Measurements from ENCODE around the gene CDKN2C. TPM values are rescaled to one million over a fixed set of nuclear protein-coding genes. Genes with fewer than 3 reads are reported as not detected.
A peak's percentile ranks its signal among the peaks of the same experiment; 100 is the strongest.

The CDKN2C gene
- total RNA-seq, 3 donors from 2014 or later (not counting 1 experiment from before 2014, with no cell fraction given) = 17.1 to 21.9 (median 19.0) TPM

DNA sequence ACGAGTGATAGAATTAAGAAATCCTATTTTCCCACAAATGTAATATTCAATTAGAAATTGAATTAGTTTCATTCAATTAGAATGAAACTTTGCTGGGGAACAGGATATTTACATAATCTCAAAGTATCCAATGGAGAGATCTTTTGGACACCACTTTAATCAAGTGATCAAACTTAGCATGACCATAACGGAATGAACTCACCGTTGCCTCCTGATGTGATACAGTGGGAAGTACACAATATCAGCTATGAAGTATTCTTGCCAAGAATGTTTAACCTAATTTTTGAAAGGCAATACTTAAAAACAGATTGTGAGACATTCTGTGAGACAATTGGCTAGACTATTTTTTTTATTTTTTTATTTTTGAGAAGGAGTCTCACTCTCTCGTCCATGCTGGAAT is 16.6 kb downstream of the CDKN2C start:
- Histone ChIP-seq H3K36me3 (ENCODE audit: control insufficient read depth, insufficient read depth, low read length) (no peaks in the 10 kb centered on the region), H3K4me1 (ENCODE audit: control insufficient read depth, insufficient read depth, low read length) (no peaks in the 10 kb centered on the region), H3K9me3 (ENCODE audit: control insufficient read depth, insufficient read depth, low read length) (no peaks in the 10 kb centered on the region), H3K27ac (ENCODE audit: low read length) (no peak overlapping the region), H3K27me3 (ENCODE audit: control insufficient read depth, insufficient read depth, low read length) (peaks cover 2% of the 10 kb centered on the region), H3K4me3 (ENCODE audit: low read length) (no peak overlapping the region)
- intact Hi-C loops (cut with micrococcal nuclease) = no loop called here
- no peak for ATAC-seq
- DNase-seq = peak in 1 of 2 donors; percentile 22
- no peaks in the 10 kb centered on the region for H3K9me3 Mint-ChIP-seq
- no peaks in the 10 kb centered on the region for H3K27me3 Mint-ChIP-seq (ENCODE audit: low read depth in 2 of 2)
- 79% methylated on average over 3 of the region's 4 CpGs for WGBS (ENCODE audit: insufficient coverage)
- no peaks in the 10 kb centered on the region for H3K36me3 Mint-ChIP-seq
- H3K27ac Mint-ChIP-seq = no peak overlapping the region
- no peak overlapping the region for H3K4me3 Mint-ChIP-seq
- H3K4me1 Mint-ChIP-seq = no peaks in the 10 kb centered on the region
- TF ChIP-seq, protein P1, sequence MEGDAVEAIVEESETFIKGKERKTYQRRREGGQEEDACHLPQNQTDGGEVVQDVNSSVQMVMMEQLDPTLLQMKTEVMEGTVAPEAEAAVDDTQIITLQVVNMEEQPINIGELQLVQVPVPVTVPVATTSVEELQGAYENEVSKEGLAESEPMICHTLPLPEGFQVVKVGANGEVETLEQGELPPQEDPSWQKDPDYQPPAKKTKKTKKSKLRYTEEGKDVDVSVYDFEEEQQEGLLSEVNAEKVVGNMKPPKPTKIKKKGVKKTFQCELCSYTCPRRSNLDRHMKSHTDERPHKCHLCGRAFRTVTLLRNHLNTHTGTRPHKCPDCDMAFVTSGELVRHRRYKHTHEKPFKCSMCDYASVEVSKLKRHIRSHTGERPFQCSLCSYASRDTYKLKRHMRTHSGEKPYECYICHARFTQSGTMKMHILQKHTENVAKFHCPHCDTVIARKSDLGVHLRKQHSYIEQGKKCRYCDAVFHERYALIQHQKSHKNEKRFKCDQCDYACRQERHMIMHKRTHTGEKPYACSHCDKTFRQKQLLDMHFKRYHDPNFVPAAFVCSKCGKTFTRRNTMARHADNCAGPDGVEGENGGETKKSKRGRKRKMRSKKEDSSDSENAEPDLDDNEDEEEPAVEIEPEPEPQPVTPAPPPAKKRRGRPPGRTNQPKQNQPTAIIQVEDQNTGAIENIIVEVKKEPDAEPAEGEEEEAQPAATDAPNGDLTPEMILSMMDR (IDR thresholded peaks at IDR 0.05) = no peak

DNA sequence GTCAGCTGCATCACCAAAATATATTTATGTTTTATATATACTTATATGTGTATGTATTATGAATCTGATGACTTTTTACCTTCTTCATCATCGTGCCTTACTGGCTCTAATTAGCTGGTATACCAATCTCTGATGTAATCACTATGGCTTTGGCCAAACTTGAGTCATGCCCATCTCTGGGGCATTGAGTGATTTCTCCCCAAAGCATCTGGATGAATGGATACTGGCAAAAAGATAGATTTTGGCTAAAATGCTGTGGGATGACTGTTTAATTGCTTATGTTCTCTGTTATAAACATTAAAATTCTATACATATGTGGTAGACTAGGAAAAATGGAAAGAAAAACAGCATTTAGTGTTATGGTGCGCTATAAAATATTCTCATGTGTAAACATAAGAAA is 19.6 kb downstream of the CDKN2C start:
- Histone ChIP-seq H3K4me1 (ENCODE audit: control insufficient read depth, insufficient read depth, low read length) (no peaks in the 10 kb centered on the region), H3K27ac (ENCODE audit: low read length) (no peak overlapping the region), H3K36me3 (ENCODE audit: control insufficient read depth, insufficient read depth, low read length) (no peaks in the 10 kb centered on the region), H3K9me3 (ENCODE audit: control insufficient read depth, insufficient read depth, low read length) (no peaks in the 10 kb centered on the region), H3K27me3 (ENCODE audit: control insufficient read depth, insufficient read depth, low read length) (no peaks in the 10 kb centered on the region), H3K4me3 (ENCODE audit: low read length) (no peak overlapping the region)
- TF ChIP-seq, protein P1 (IDR thresholded peaks at IDR 0.05) = no peak
- no peaks in the 10 kb centered on the region for H3K9me3 Mint-ChIP-seq
- H3K4me3 Mint-ChIP-seq = no peak overlapping the region
- no peak for ATAC-seq
- no peaks in the 10 kb centered on the region for H3K36me3 Mint-ChIP-seq
- H3K4me1 Mint-ChIP-seq = no peaks in the 10 kb centered on the region
- DNase-seq = no peak
- no peak overlapping the region for H3K27ac Mint-ChIP-seq
- H3K27me3 Mint-ChIP-seq (ENCODE audit: low read depth in 2 of 2) = no peaks in the 10 kb centered on the region
- intact Hi-C loops (cut with micrococcal nuclease) = no loop called here
- WGBS (ENCODE audit: insufficient coverage) = no CpG with 5 or more reads among the region's 2 CpGs

- H3K9me3 ChIP-seq (ENCODE audit: control insufficient read depth, insufficient read depth, low read length) = no peaks in the 10 kb centered on the region
- Mint-ChIP-seq H3K4me3 (no peak overlapping the region), H3K9me3 (no peaks in the 10 kb centered on the region), H3K27me3 (ENCODE audit: low read depth in 2 of 2) (no peaks in the 10 kb centered on the region), H3K4me1 (no peaks in the 10 kb centered on the region), H3K36me3 (no peaks in the 10 kb centered on the region), H3K27ac (no peak overlapping the region)
- H3K27ac ChIP-seq (ENCODE audit: low read length) = no peak overlapping the region
- no peaks in the 10 kb centered on the region for H3K36me3 ChIP-seq (ENCODE audit: control insufficient read depth, insufficient read depth, low read length)
- H3K27me3 ChIP-seq (ENCODE audit: control insufficient read depth, insufficient read depth, low read length) = no peaks in the 10 kb centered on the region
- no peak for ATAC-seq
- DNase-seq = no peak
- no peaks in the 10 kb centered on the region for H3K4me1 ChIP-seq (ENCODE audit: control insufficient read depth, insufficient read depth, low read length)
- TF ChIP-seq, protein P1 (IDR thresholded peaks at IDR 0.05) = no peak
- WGBS (ENCODE audit: insufficient coverage) = 100% methylated on average over 1 of the region's 3 CpGs
- H3K4me3 ChIP-seq (ENCODE audit: low read length) = no peak overlapping the region
- intact Hi-C loops (cut with micrococcal nuclease) = no loop called here
These were observed 22.7 kb downstream of the CDKN2C start for GRCh38 chr1:50992532-50993318.

DNA sequence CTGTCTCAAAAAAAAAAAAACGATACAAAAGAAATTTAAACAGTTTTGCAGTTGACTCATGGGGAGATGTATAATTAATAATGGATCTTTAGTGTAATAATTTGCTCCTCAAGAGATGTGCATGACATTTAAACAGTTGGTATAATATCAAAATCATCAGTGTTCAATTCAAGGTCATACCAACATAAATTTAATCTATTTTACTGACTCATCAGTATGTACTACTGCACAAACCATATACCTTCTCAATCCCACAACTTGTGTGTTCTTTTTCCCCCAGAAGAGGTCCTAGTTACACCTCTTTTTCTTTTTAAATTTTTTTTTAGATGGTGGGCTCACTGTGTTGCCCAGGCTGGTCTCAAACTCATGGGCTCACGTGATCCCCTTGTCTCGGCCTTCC is 23.6 kb downstream of the CDKN2C start:
- H3K36me3 ChIP-seq (ENCODE audit: control insufficient read depth, insufficient read depth, low read length) = no peaks in the 10 kb centered on the region
- no peaks in the 10 kb centered on the region for H3K27me3 Mint-ChIP-seq (ENCODE audit: low read depth in 2 of 2)
- intact Hi-C loops (cut with micrococcal nuclease) = no loop called here
- no peaks in the 10 kb centered on the region for H3K9me3 ChIP-seq (ENCODE audit: control insufficient read depth, insufficient read depth, low read length)
- no peaks in the 10 kb centered on the region for H3K9me3 Mint-ChIP-seq
- H3K4me3 ChIP-seq (ENCODE audit: low read length) = no peak overlapping the region
- H3K4me1 Mint-ChIP-seq = no peaks in the 10 kb centered on the region
- TF ChIP-seq, protein P1 (IDR thresholded peaks at IDR 0.05) = no peak
- H3K27ac Mint-ChIP-seq = no peak overlapping the region
- 94% methylated on average over 2 of the region's 3 CpGs for WGBS (ENCODE audit: insufficient coverage)
- H3K27ac ChIP-seq (ENCODE audit: low read length) = no peak overlapping the region
- no peak for DNase-seq
- no peak overlapping the region for H3K4me3 Mint-ChIP-seq
- H3K27me3 ChIP-seq (ENCODE audit: control insufficient read depth, insufficient read depth, low read length) = no peaks in the 10 kb centered on the region
- no peak for ATAC-seq
- H3K36me3 Mint-ChIP-seq = no peaks in the 10 kb centered on the region
- H3K4me1 ChIP-seq (ENCODE audit: control insufficient read depth, insufficient read depth, low read length) = no peaks in the 10 kb centered on the region

All from natural killer cell (primary cell).